Stomach (tissue), 9 donors: Measurements from ENCODE around the gene DEFB129. TPM values are rescaled to one million over a fixed set of nuclear protein-coding genes. Genes with fewer than 3 reads are reported as not detected.
"Not testable (repeated sequence)": the region's sequence is repeated elsewhere in the genome, so short reads cannot be mapped to it uniquely, and the experiment has no call there.

Experiments
- DNase-seq, 2 donors: peaks; one replicate each; pipeline versions ENCODE4 v3.0.0 to v3.0.0-alpha.2; 2013 to 2019
- H3K27ac ChIP-seq, 5 donors: fragments of 200-600 bp in 4 of 5; sonication (generic) in 4 of 5; one replicate each; pipeline ENCODE4 v1.5.1; 2013 to 2019; ENCODE audit warnings: mild to moderate bottlenecking in 1 of 5, moderate library complexity in 1 of 5
- H3K27me3 ChIP-seq, 3 donors: fragments of 200-600 bp; sonication (generic); one replicate each; pipeline ENCODE4 v1.5.1; 2017 to 2019; ENCODE audit warnings: mixed run types in 1 of 3
- H3K36me3 ChIP-seq, 4 donors: fragments of 200-600 bp; sonication (generic); 1 replicate in 3 of 4; 2 replicates in 1 of 4; pipeline ENCODE4 v1.5.1; 2016 to 2019
- H3K4me1 ChIP-seq, 4 donors: fragments of 200-600 bp; sonication (generic); one replicate each; pipeline ENCODE4 v1.5.1; 2016 to 2019
- H3K4me3 ChIP-seq, 4 donors: fragments of 200-600 bp; sonication (generic) in 3 of 4; one replicate each; pipeline ENCODE4 v1.5.1; 2016 to 2019; ENCODE audit warnings: mild to moderate bottlenecking in 1 of 4
- H3K9me3 ChIP-seq, 4 donors: fragments of 200-600 bp; sonication (generic); one replicate each; pipeline ENCODE4 v1.5.1; 2016 to 2019
- EP300 ChIP-seq: sonication (generic); formaldehyde crosslinking; IDR thresholded peaks from one replicate; pipeline ENCODE4 v1.6.1; 2017; ENCODE audit warnings: antibody characterized with exemption
- POLR2A ChIP-seq, 4 donors: fragments of 450-650 bp; IDR thresholded peaks; one replicate each; pipeline ENCODE4 v1.6.1; 2016; ENCODE audit warnings: antibody characterized with exemption in 4 of 4, control low read depth in 2 of 4, mild to moderate bottlenecking in 1 of 4, moderate library complexity in 1 of 4
- POLR2AphosphoS5 ChIP-seq, 3 donors: sonication (generic); formaldehyde crosslinking; IDR thresholded peaks; one replicate each; pipeline ENCODE4 v1.6.1; 2016; ENCODE audit warnings: antibody characterized with exemption in 3 of 3
- WGBS, 5 donors: extraction: QIAGEN DNeasy Blood & Tissue Kit in 3 of 5; methylation state at CpG; one replicate each; pipeline versions ENCODE4 v1.1.5 to v1.1.7; 2013 to 2018; 5-methylcytosine and 5-hydroxymethylcytosine counted together
- intact Hi-C: fragments of 100-400 bp; cut with DNase I; formaldehyde crosslinking; loops from one replicate; pipeline ENCODE4 v1.15.1; 2023; ENCODE audit warnings: low total_unique reads
- polyA plus RNA-seq, 3 donors: library from polyadenylated mRNA; stranded (reverse); fragments of 200-250 nt; gene quantifications; one replicate each; pipeline ENCODE4 v1.2.3, GENCODE V29; 2013
- total RNA-seq, 5 donors: library from RNA; depleted of rRNA; stranded (reverse); fragments of >200 nt; gene quantifications; one replicate each; pipeline versions ENCODE4 v1.1.0 to v1.2.3, GENCODE V29; 2014 to 2016
- TF ChIP-seq, protein P1 (sequence below), 7 experiments: fragments of 450-650 bp in 4 of 7; fragments of 200-600 bp in 3 of 7; sonication (generic) in 3 of 7; IDR thresholded peaks; one replicate each; pipeline ENCODE4 v1.5.1; 2016 to 2019; ENCODE audit warnings: antibody characterized with exemption in 7 of 7, control low read depth in 2 of 7, mild to moderate bottlenecking in 1 of 7
- donor health status: healthy with polysubstance abuse.
- donor health status: Bipolar disorder and iron deficiency.
- donor health status: healthy.

DEFB129 gene
- total and polyA plus RNA-seq, 8 donors = not detected

DNA sequence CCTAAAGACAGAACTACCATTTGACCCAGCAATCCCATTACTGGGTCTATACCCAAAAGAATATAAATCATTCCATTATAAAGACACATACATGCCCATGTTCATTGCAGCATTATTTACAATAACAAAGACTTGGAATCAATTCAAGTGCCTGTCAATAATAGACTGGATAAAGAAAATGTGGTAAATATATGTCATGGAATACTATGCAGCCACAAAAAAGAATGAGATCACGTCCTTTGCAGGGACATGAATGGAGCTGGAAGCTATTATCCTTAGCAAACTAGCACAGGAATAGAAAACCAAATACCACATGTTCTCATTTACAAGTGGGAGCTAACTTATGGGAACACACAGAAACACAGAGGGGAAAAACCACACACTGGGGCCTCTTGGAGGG lies 28.8 kb upstream of the DEFB129 start:
- Histone ChIP-seq H3K4me1 (no peaks in the 10 kb centered on the region), H3K27ac (no peak overlapping the region), H3K27me3 (peaks cover 0 to 17% (median 0%) of the 10 kb centered on the region in 3 donors), H3K4me3 (no peak overlapping the region), H3K36me3 (no peaks in the 10 kb centered on the region), H3K9me3 (no peaks in the 10 kb centered on the region)
- intact Hi-C loops = no loop called here
- 65 to 89% (median 76%) methylated on average over 1 of the region's 1 CpG for WGBS, 5 donors
- TF ChIP-seq EP300 = no peak
- TF ChIP-seq POLR2A (IDR thresholded peaks at IDR 0.05) = no peak
- TF ChIP-seq, protein P1, sequence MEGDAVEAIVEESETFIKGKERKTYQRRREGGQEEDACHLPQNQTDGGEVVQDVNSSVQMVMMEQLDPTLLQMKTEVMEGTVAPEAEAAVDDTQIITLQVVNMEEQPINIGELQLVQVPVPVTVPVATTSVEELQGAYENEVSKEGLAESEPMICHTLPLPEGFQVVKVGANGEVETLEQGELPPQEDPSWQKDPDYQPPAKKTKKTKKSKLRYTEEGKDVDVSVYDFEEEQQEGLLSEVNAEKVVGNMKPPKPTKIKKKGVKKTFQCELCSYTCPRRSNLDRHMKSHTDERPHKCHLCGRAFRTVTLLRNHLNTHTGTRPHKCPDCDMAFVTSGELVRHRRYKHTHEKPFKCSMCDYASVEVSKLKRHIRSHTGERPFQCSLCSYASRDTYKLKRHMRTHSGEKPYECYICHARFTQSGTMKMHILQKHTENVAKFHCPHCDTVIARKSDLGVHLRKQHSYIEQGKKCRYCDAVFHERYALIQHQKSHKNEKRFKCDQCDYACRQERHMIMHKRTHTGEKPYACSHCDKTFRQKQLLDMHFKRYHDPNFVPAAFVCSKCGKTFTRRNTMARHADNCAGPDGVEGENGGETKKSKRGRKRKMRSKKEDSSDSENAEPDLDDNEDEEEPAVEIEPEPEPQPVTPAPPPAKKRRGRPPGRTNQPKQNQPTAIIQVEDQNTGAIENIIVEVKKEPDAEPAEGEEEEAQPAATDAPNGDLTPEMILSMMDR (IDR thresholded peaks at IDR 0.05) = no peak
- no peak for TF ChIP-seq POLR2AphosphoS5 (IDR thresholded peaks at IDR 0.05)
- DNase-seq = no peak

DNA sequence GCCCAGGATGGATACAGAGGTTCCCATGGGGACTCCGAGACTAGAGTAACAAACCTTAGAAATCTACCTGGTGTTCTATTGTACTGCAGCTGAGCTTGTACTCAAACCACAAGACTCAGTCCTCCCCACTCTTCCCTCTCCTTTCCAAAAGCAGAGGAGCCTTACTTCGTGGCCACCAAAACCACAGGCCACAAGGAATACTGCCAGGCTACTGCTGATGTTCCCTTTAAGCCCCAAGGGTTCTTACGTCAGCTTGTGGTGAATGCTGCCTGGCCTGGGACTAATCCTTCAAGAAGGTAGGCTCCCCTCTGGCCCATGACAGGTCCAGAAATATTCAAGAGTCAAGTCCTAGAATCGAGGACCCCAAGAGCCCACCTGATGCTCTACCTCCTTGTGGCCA lies 27.1 kb upstream of the DEFB129 start:
- TF ChIP-seq POLR2A (IDR thresholded peaks at IDR 0.05) = no peak
- TF ChIP-seq EP300 = no peak
- TF ChIP-seq, protein P1 (IDR thresholded peaks at IDR 0.05) = no peak
- no peak for TF ChIP-seq POLR2AphosphoS5 (IDR thresholded peaks at IDR 0.05)
- Histone ChIP-seq H3K4me3 (no peak overlapping the region), H3K36me3 (no peaks in the 10 kb centered on the region), H3K27ac (no peak overlapping the region), H3K27me3 (peaks cover 0 to 17% (median 0%) of the 10 kb centered on the region in 3 donors), H3K4me1 (no peaks in the 10 kb centered on the region), H3K9me3 (no peaks in the 10 kb centered on the region)
- DNase-seq = no peak
- intact Hi-C loops = no loop called here
- 46 to 62% (median 57%) methylated on average over 4 of the region's 4 CpGs for WGBS, 5 donors

- intact Hi-C loops, H3K27ac ChIP-seq, H3K36me3 ChIP-seq, H3K9me3 ChIP-seq, H3K4me3 ChIP-seq, H3K27me3 ChIP-seq, H3K4me1 ChIP-seq, DNase-seq: not testable (repeated sequence)
- 62 to 78% (median 73%) methylated on average over 4 of the region's 4 CpGs for WGBS, 5 donors
These were observed 23.4 kb upstream of the DEFB129 start for GRCh38 chr20:203630-204029.

DNA sequence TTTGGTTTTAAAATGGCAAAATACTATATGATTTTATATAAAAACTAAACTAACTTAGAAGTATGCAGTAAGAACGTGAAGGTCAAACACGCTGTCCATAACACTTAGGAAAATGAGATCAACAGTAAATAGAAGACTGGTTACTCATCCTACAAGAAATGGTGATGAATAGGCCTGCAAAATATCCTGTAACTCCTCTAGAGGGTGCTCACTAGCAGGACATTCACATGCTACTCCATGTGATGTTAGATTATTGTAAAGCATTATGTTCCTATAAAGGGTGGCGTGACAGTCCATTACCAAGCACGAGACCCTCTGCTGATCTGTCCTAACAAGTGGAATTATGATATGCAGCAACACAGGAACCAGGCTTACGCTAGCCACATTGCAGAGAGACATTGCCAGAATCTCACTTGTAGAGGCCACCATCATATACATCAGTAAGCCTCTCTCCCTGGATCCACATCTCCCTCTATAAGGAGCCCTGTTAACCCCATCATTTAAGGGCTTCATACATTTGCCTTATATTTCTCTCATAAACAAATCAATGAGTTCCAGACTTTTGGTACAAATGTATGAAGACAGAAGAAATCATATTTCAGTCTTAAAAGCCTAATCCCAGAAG lies 18.0 kb upstream of the DEFB129 start:
- no peaks in the 10 kb centered on the region for H3K9me3 ChIP-seq
- H3K27ac ChIP-seq = no peak overlapping the region
- no peaks in the 10 kb centered on the region for H3K27me3 ChIP-seq
- H3K4me1 ChIP-seq = no peaks in the 10 kb centered on the region
- no peak overlapping the region for H3K4me3 ChIP-seq
- whole genome bisulfite sequencing, 5 donors = 11 to 17% (median 16%) methylated on average over 5 of the region's 5 CpGs
- intact Hi-C loops = no loop called here
- peak in 1 of 2 donors; percentile 70 for DNase-seq
- no peak for TF ChIP-seq EP300
- TF ChIP-seq, protein P1 (IDR thresholded peaks at IDR 0.05) = peak in 5 of 7 experiments; percentile 26 to 46 (median 34)
- no peaks in the 10 kb centered on the region for H3K36me3 ChIP-seq

DNA sequence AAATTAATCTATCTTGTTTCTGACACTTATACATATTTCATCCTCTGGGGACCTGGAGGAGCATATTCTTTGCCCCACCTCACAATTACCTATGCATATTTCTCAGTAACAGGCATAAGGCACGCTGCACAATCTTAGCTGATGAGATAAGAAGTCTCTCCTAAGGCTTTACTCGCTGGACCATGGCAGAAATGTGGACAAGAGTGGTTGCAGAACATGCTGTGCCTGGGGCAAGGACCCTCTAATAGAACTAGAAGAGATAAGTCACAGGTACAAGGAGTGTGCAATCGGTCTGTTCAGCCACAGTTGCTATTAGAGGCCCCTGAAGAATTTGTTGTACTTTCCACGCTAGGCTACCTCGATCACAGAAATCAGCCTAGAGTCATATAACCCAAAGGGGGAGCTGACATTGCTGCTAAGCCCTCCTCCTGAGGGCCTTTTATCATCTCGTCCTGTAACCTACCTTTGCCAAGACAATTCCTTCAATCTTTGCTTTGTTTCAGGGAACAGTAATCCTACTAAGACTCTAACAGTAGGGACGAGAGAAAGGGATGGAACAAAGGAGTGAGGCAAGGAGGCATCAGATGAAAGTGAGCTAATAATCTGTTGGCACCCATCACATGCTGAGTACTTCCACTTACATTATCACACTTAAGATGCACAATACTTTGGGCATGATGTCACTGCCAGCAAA lies 16.1 kb upstream of the DEFB129 start:
- no peak for TF ChIP-seq POLR2A (IDR thresholded peaks at IDR 0.05)
- no peak for TF ChIP-seq EP300
- TF ChIP-seq, protein P1 (IDR thresholded peaks at IDR 0.05) = no peak
- no peak for TF ChIP-seq POLR2AphosphoS5 (IDR thresholded peaks at IDR 0.05)

More for the DNA sequence above, 16.1 kb upstream of the DEFB129 start:
- WGBS, 5 donors = 23 to 50% (median 35%) methylated on average over 7 of the region's 7 CpGs
- DNase-seq = no peak
- H3K9me3 ChIP-seq = no peaks in the 10 kb centered on the region
- no peak overlapping the region for H3K27ac ChIP-seq
- no peaks in the 10 kb centered on the region for H3K36me3 ChIP-seq
- intact Hi-C loops = no loop called here
- no peak overlapping the region for H3K4me3 ChIP-seq
- no peaks in the 10 kb centered on the region for H3K27me3 ChIP-seq
- no peaks in the 10 kb centered on the region for H3K4me1 ChIP-seq
